AG10803 (cell line): ENCODE data around the gene SOCS6.

Experiments
- DNase-seq: peaks from one replicate; pipeline ENCODE4 v3.0.0; 2010; ENCODE audit warnings: low read depth
- H3K4me3 ChIP-seq: 2 replicates; pipeline ENCODE4 v1.5.1; 2011; ENCODE audit warnings: mild to moderate bottlenecking, low read length, control low read depth
- CTCF ChIP-seq: conservative IDR thresholded peaks from 2 replicates; pipeline ENCODE4 v1.5.1; 2011; ENCODE audit warnings: mild to moderate bottlenecking, low read length, control low read depth, inconsistent platforms

The SOCS6 gene

GRCh38 chr18:70322928-70323327, 34.1 kb downstream of the SOCS6 start:
- peak; percentile 31 for DNase-seq
- no peak overlapping the region for H3K4me3 ChIP-seq
- no peak for TF ChIP-seq CTCF

GRCh38 chr18:70324897-70325296, 36.1 kb downstream of the SOCS6 start:
- no peak for DNase-seq
- no peak overlapping the region for H3K4me3 ChIP-seq
- no peak for TF ChIP-seq CTCF

- TF ChIP-seq CTCF: no peak
- H3K4me3 ChIP-seq: no peak overlapping the region
- no peak for DNase-seq
These were observed 37.4 kb downstream of the SOCS6 start for GRCh38 chr18:70326255-70326654.

- TF ChIP-seq CTCF: no peak
- H3K4me3 ChIP-seq: no peak overlapping the region
- no peak for DNase-seq
These were observed 39.3 kb downstream of the SOCS6 start for GRCh38 chr18:70328169-70328568.

- H3K4me3 ChIP-seq: no peak overlapping the region
- peak; percentile 15 for DNase-seq
- TF ChIP-seq CTCF: no peak
These were observed 40.2 kb downstream of the SOCS6 start for GRCh38 chr18:70329071-70329470.

GRCh38 chr18:70330887-70331286, 42.0 kb downstream of the SOCS6 start:
- TF ChIP-seq CTCF: no peak
- DNase-seq: no peak
- H3K4me3 ChIP-seq: no peak overlapping the region

GRCh38 chr18:70331456-70332097, 42.7 kb downstream of the SOCS6 start:
- no peak for TF ChIP-seq CTCF
- no peak for DNase-seq
- no peak overlapping the region for H3K4me3 ChIP-seq
